ENCODE results near the gene YTHDF2.
A peak's percentile ranks its signal among the peaks of the same experiment; 100 is the strongest.
"Not testable (repeated sequence)": the region's sequence is repeated elsewhere in the genome, so short reads cannot be mapped to it uniquely, and the experiment has no call there.

Gene YTHDF2

GRCh38 chr1:28736450-28737306, at the start of gene YTHDF2:
YTHDF2 (plus strand) TSS chr1:28736940; CDS start chr1:28737121, 181 bp downstream.
- DNase-seq (ENCODE audit: low spot score), result peak; percentile 95

- not testable (repeated sequence) for DNase-seq (ENCODE audit: low spot score)
These were observed 45.1 kb upstream of the YTHDF2 start for GRCh38 chr1:28691627-28692026.

GRCh38 chr1:28703629-28704028, 33.1 kb upstream of the YTHDF2 start:
- no peak for DNase-seq (ENCODE audit: low spot score)

GRCh38 chr1:28716336-28716735, 20.4 kb upstream of the YTHDF2 start:
- no peak for DNase-seq (ENCODE audit: low spot score)

GRCh38 chr1:28718166-28718565, 18.6 kb upstream of the YTHDF2 start:
- no peak for DNase-seq (ENCODE audit: low spot score)

GRCh38 chr1:28718586-28719331, 18.0 kb upstream of the YTHDF2 start:
- no peak for DNase-seq (ENCODE audit: low spot score)

GRCh38 chr1:28719332-28719619, 17.5 kb upstream of the YTHDF2 start:
- DNase-seq (ENCODE audit: low spot score), result no peak

GRCh38 chr1:28720376-28720775, 16.4 kb upstream of the YTHDF2 start:
- no peak for DNase-seq (ENCODE audit: low spot score)

- DNase-seq (ENCODE audit: low spot score), result not testable (repeated sequence)
These were observed 14.8 kb upstream of the YTHDF2 start for GRCh38 chr1:28721927-28722326.

- not testable (repeated sequence) for DNase-seq (ENCODE audit: low spot score)
These were observed 11.4 kb upstream of the YTHDF2 start for GRCh38 chr1:28725365-28725764.

- no peak for DNase-seq (ENCODE audit: low spot score)
These were observed 735 bp upstream of the YTHDF2 start for GRCh38 chr1:28735961-28736449.

GRCh38 chr1:28737307-28738132, 780 bp downstream of the YTHDF2 start:
- peak; percentile 69 for DNase-seq (ENCODE audit: low spot score)

- no peak for DNase-seq (ENCODE audit: low spot score)
These were observed 3.4 kb downstream of the YTHDF2 start for GRCh38 chr1:28740118-28740517.

- no peak for DNase-seq (ENCODE audit: low spot score)
These were observed 7.4 kb downstream of the YTHDF2 start for GRCh38 chr1:28744184-28744583.

GRCh38 chr1:28745653-28746173, 9.0 kb downstream of the YTHDF2 start:
- no peak for DNase-seq (ENCODE audit: low spot score)

- DNase-seq (ENCODE audit: low spot score), result no peak
These were observed 13.6 kb downstream of the YTHDF2 start for GRCh38 chr1:28750330-28750729.

GRCh38 chr1:28750771-28751294, 14.1 kb downstream of the YTHDF2 start:
- DNase-seq (ENCODE audit: low spot score), result not testable (repeated sequence)

- DNase-seq (ENCODE audit: low spot score), result peak; percentile 71
These were observed 14.7 kb downstream of the YTHDF2 start for GRCh38 chr1:28751315-28752060.

GRCh38 chr1:28755701-28756100, 19.0 kb downstream of the YTHDF2 start:
- DNase-seq (ENCODE audit: low spot score), result no peak

- DNase-seq (ENCODE audit: low spot score), result no peak
These were observed 20.1 kb downstream of the YTHDF2 start for GRCh38 chr1:28756846-28757245.

- no peak for DNase-seq (ENCODE audit: low spot score)
These were observed 21.7 kb downstream of the YTHDF2 start for GRCh38 chr1:28758420-28758819.
